GM08714 (cell line): ENCODE measurements around the gene FLACC1.

Experiments
- H3K4me3 ChIP-seq: fragments of 200-500 bp; sonication (Bioruptor generic); 2 replicates; pipeline ENCODE4 v1.5.1; 2014; ENCODE audit warnings: mild to moderate bottlenecking, low read length, inconsistent platforms
- ZNF274 ChIP-seq: IDR thresholded peaks from 2 replicates; pipeline ENCODE4 v1.6.1; 2012; ENCODE audit warnings: mild to moderate bottlenecking, low read depth, low read length

The FLACC1 gene

DNA sequence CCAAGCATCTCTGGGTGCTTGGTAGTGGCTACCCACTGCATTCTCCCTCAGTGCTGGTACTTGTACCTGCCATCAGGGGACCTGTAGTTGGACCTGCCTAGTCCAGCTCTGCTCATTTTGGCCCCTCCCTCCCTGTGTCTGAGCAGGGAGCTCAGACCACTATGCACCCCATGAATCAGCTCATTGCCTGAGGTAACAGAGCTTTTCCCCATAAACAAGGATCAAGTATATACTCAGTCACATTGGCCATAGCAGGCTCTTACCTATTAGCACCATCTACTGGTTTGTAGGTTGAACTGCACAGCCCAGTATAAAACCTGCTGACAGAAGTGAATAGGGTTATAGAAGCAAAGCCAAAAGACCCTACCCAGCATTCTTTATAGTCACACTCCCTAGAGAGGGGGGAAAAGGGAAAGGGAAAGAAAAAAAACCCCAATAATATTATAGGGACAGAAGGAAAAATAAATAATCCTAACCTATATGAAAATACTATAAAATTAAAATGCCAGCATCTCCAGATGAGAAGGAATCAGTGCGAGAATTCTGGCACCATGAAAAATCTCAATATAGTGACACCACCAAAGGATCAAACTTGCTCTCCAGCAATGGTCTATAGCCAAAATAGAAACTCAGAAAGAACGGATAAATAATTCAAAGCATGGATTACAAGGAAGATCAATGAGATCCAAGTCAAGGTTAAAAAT is 6.9 kb upstream of the FLACC1 start:
- no peak overlapping the region for H3K4me3 ChIP-seq
- TF ChIP-seq ZNF274 = no peak

DNA sequence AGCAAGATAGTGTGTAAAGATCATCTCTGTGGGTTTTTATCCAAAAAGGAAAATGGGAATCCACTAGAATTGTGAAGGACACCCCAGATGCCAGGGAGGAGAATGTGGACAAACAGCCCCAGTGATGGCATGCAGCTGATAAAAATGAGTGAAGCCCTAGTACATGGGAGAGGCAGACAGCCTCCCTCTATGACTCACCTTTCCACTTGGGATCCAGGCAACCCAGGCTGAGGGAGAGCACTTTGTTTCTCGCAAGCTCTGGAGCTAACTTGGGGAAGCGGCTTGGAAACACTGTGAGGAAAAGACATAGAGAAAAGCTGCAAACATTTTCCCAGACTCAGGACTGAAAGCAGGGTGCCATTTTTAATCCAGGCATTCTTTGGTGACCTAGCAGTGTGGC is 5.3 kb upstream of the FLACC1 start:
- no peak overlapping the region for H3K4me3 ChIP-seq
- TF ChIP-seq ZNF274 = no peak

DNA sequence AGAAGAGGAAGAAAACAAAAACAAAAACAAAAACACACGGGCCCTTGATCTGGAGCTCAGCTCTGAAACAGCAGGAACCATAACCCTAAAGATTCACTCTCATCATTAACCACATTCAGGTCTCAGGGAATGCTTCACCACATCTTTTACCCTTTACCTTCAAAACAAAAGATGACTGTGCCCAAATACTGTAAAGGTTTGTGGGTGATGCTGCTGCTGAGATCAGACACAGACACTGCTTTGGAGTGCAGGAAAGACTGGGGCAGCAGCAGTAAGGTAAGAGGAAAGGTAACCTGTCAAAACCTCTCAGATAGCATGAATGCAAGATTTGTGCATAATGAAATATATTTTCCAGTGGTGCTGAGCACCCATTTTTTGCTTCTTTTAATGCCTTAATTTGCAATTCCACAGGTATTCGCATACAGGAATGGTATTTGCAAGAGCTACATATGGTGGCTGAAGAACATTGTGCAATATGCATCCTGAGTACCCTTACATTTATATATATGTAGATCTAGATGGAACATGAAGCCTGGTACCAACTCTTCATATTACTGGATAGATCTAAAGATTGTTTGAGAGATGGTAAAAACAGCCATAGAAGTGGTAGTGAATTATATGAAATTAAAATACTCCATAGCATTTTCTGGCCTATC is 4.1 kb upstream of the FLACC1 start:
- TF ChIP-seq ZNF274 = no peak
- H3K4me3 ChIP-seq = no peak overlapping the region

DNA sequence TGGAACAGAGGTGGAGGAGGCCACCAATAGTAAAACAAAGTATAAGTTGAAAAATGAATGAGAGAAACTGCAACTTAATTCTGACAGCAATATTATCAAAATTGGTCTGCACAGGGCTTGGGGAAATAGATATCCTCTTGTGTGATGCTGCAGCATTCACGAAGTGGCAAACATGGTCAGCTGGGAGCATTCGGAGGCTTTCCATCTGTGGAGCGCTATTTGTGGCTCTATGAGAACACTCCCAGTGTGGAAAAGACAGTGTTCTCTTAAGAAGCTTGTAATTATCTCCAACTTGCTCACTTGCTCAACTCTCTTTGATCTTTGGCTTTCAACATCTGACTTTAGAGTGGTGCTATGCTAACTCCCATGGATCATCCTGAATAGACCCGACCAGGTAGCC is 3.1 kb upstream of the FLACC1 start:
- H3K4me3 ChIP-seq = no peak overlapping the region
- TF ChIP-seq ZNF274 = no peak

DNA sequence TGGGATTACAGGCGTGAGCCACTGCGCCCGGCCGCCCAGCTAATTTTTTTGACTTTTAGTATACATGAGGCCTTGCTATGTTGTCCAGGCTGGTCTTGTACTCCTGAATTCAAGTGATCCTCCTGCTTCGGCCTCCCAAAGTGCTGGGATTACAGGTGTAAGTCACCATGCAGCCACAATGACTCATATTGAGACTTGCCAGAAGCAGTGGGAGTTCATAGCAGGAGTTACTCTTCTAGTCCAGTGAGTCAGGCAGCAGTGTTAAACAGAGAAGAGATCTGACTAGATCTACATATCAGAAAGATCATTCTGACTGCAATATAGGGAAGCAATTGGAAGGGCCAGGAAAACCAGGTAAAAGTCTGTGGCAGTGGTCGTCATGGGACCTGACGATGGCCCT is 1.5 kb upstream of the FLACC1 start:
- no peak for TF ChIP-seq ZNF274
- H3K4me3 ChIP-seq = no peak overlapping the region

DNA sequence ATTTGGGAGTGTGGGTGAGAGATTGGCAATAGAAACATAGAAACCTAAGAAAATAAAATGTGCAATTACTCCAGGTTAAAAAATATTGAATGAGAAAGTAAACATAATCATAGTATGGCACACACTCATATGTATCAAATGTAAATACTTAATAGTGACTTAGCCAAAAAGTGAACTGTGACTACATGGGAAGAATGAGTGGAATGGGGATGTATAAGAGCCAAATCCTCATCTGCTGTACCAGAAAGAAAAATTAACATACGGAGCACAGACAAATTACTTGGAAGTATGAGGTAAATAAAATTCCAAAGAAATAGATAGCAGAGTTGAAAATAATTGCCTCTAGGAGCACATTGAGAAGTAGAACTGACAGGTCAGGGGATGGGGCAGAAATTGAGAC is 4.0 kb downstream of the FLACC1 start:
- no peak for TF ChIP-seq ZNF274
- no peak overlapping the region for H3K4me3 ChIP-seq

DNA sequence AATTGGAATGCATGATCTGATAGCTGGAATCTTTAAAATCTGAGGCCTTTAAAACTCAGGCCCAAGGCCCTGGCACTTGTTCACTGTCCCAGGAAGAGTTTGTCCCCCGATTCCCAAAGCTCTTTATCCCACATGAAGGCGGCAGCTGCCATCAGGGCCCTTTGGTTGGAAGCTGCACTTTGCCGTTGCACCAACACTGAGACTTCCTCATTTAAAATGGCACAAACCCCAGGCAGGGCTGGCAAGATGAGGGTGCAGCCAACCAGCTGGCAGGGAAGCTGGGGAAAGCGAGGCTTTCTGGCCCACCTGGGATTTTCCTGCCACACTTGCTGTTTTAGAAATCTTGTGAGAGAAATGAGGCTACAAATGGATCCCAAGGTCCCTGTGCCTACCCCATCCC is 6.3 kb downstream of the FLACC1 start:
- TF ChIP-seq ZNF274 = no peak
- no peak overlapping the region for H3K4me3 ChIP-seq

DNA sequence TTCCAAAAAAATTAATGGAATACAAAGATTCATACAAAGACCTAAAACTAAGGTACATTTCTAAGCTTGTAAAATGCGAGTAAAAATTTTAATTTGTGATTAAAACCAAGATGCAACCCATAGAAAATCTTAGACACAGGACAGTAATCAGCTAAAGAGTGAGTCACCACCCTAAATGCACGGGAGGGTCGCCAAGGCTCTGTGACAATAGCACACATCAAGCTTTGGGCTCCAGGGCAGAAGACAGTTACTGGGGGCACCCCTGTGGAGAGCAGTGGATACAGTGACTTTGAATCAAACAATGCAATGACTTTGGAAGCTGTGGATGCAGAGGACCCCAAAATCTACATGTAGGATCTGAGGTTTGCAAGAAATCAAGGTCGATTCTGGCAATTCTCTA is 7.5 kb downstream of the FLACC1 start:
- no peak overlapping the region for H3K4me3 ChIP-seq
- TF ChIP-seq ZNF274 = no peak

DNA sequence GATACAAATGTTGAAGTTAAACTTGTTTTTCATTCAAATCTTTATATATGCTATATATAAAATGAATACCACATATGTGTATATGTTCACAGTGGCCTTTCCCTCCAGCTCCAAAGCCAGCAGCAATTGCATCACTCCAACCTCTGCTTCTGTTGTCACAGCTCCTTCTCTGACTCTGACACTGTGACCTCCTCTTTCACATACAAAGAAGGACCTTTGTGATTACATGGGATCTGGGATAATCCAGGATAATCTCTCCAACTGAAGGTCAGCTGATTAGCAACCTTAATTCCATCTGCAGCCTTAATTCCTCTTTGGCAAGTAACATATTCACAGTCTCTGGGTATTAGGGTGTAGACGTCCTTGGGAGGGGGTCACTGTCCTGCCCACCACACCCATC is 8.4 kb downstream of the FLACC1 start:
- H3K4me3 ChIP-seq = no peak overlapping the region
- TF ChIP-seq ZNF274 = no peak

DNA sequence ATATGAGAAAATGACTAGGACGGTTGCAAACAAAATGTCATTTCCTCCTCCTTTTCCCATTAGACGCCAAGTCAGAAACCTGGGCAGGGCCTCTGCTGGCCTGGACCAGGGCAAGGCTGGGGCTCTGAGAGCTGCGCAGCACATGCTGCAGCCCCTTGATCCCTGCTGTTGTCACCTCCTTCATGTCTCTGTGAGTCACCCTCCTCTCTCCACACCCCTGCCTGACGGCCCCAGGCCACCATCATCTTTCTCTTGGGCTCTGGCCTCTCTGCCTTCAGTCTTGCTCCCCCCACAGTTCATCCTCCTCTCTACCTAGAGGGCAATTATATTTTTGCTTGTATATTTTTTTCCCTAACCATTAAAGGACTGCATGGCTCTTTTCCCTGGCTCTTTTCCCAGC is 10.0 kb downstream of the FLACC1 start:
- no peak overlapping the region for H3K4me3 ChIP-seq
- TF ChIP-seq ZNF274 = no peak

DNA sequence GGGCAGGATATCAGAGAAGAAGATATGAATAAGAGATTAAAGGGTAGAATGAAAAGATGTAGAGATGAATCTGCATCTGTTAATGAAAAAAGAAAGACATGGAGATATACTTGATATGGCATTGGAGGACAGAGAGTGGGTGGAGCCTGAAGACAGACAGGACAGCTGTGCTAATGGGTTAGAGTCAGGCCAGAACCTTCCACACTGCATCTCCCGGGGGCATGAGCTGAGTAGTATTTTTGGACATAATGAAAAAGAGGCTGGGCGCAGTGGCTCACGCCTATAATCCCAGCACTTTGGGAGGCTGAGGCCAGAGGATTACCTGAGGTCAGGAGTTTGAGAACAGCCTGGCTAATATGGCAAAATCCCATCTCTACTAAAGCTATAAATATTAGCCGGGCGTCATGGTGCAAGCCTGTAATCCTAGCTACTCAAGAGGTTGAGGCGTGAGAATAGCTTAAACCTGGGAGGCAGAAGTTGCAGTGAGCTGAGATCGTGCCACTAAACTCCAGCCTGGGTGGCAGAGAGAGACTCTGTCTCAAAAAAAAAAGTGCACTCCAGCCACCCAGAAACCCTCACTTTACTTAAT is 11.4 kb downstream of the FLACC1 start:
- no peak for TF ChIP-seq ZNF274
- H3K4me3 ChIP-seq = no peak overlapping the region

DNA sequence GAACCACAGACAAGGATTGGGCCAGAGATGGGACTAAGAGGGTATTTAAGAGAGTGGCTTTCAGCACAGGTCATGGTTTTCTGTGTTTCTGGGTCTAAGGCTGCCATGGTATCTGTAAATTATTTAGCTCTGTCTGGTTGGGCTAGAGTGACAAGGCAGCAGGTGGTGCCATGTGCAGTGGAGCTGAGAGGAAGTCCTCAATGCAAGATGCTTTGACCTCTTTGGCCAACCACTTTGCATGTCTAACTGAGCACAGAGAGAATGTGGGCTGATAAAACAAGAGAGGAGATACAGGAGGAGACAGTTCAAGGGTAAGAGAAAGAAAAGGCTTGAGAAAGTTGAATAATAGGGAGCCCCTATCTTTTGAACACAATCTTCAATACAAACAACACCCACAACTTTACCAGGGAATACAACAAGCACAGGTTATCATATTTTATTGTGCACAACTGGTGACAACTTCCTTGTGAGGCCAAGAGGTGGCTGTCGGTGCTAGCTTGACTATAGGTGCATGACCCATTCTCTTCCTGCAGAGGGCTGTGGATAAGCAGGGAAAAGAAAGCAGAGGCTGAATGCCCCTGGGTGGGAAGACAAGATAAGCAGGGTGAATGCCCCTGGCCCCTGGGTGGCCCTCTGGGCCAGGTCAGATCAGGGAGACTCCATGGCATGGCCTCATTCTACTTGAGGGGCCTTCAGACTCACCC is 12.3 kb downstream of the FLACC1 start:
- no peak for TF ChIP-seq ZNF274
- H3K4me3 ChIP-seq = no peak overlapping the region

DNA sequence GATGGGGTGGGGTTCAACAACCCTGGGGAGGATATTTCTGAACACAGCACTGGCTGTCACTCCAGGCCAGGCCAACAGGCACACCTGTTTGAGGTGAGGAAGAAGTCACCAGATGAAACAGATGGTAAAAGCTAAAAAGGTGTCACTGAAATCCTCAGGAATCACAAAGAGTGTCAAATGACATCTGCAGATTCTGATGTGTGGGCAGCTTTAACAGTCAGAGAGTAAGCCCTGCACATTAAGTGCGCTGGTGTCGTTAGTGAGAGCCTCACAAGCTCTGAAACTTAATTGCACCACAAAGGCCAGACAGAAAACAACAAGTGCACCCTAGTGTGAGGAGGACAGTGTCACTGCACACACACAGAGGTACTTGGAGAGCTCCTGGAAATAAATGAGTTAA is 13.6 kb downstream of the FLACC1 start:
- no peak for TF ChIP-seq ZNF274
- H3K4me3 ChIP-seq = no peak overlapping the region

DNA sequence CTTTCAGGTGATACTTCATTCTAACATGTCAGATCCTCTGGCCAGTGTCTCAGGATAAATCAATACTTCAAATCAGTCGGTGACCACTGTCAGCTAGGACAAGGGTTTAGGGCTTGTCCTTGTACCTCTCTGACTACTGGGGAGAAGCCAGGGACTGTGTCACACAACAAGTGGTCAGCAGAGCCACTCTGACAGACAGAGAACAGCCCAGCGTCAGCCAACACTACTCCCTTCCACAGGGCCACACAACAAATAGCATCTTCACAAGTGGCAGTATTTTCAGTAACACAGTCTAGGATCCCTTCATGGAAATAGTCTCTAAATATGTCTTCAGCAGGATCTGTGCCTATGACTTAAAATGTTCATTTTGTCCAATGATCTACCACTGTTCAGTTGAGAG is 14.2 kb downstream of the FLACC1 start:
- TF ChIP-seq ZNF274 = no peak
- H3K4me3 ChIP-seq = no peak overlapping the region

DNA sequence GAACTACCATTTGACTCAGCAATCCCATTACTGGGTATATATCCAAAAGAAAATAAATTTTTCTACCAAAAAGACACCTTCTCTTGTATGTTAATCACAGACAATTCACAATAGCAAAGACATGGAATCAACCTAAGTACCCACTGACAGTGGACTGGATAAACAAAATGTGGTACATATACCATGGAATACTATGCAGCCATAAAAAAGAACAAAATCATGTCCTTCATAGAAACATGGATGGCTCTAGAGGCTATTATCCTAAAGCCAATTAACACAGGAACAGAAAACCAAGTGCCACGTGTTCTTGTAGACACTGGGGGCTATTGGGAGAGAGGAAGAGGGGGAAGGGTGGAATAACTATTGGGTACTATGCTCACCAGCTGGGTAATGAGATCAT is 27.7 kb downstream of the FLACC1 start:
- no peak for TF ChIP-seq ZNF274
- no peak overlapping the region for H3K4me3 ChIP-seq

DNA sequence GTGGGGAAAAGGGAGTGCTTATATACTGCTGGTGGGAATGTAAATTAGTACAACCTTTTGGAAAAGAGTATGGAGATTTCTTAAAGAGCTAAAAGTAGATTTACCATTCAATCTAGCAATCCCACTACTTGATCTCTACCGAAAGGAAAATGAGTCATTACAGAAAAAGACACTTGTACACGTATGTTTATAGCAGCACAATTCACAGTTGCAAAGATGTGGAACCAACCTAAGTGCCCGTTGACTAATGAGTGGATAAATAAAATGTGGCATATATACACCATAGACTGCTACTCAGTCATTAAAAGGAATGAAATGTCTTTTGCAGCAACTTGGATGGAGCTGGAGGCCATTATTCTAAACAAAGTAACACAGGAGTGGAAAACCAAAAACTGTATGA is 29.5 kb downstream of the FLACC1 start:
- TF ChIP-seq ZNF274 = no peak
- H3K4me3 ChIP-seq = no peak overlapping the region
